Omental fat pad (tissue), 4 donors: ENCODE data around the gene RIMBP2. TPM values are rescaled to one million over a fixed set of nuclear protein-coding genes. Genes with fewer than 3 reads are reported as not detected.

Experiments used
- ATAC-seq: fragments of 150-250 bp; one replicate; pipeline ENCODE4 v1.9.1; 2016; ENCODE audit warnings: mild to moderate bottlenecking, moderate library complexity; ENCODE audit not compliant: low FRiP score
- DNase-seq: peaks from one replicate; pipeline ENCODE4 v3.0.0-alpha.2; 2019; ENCODE audit warnings: low spot score
- total RNA-seq, 4 donors: library from RNA; depleted of rRNA; stranded (reverse); fragments of >200 nt; gene quantifications; one replicate each; pipeline ENCODE4 v1.1.0, GENCODE V29; 2016
- TF ChIP-seq, protein P1 (sequence below), 3 donors: fragments of 450-650 bp; IDR thresholded peaks; one replicate each; pipeline ENCODE4 v1.5.1; 2016 to 2017; ENCODE audit warnings: antibody characterized with exemption in 3 of 3, mild to moderate bottlenecking in 3 of 3, moderate library complexity in 2 of 3

Gene RIMBP2
- total RNA-seq, 4 donors from 2014 or later: 0.36 to 3.2 (median 1.6) TPM; not detected in 1

DNA sequence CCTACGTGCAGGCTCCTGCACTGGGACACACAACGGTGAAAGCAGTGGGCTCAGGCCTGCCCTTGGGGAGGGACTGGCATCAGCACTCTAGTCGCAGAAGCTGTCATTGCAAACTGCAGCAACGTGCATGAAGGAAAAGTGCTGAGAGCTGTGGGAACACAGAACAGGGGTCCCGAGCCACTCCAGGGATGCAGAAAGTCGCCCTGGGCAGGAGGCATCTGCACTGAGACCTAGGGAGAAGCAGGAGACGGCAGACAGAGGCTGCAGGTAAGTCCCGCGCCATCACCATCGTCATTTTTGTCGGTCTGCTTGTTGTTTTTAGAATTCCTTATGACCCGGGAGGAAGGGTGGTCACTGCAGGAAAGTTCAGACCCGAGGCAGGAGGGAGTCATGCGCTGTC, 21.6 kb upstream of the RIMBP2 start:
- DNase-seq (no peak), ATAC-seq (no peak)
- TF ChIP-seq, protein P1, sequence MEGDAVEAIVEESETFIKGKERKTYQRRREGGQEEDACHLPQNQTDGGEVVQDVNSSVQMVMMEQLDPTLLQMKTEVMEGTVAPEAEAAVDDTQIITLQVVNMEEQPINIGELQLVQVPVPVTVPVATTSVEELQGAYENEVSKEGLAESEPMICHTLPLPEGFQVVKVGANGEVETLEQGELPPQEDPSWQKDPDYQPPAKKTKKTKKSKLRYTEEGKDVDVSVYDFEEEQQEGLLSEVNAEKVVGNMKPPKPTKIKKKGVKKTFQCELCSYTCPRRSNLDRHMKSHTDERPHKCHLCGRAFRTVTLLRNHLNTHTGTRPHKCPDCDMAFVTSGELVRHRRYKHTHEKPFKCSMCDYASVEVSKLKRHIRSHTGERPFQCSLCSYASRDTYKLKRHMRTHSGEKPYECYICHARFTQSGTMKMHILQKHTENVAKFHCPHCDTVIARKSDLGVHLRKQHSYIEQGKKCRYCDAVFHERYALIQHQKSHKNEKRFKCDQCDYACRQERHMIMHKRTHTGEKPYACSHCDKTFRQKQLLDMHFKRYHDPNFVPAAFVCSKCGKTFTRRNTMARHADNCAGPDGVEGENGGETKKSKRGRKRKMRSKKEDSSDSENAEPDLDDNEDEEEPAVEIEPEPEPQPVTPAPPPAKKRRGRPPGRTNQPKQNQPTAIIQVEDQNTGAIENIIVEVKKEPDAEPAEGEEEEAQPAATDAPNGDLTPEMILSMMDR (IDR thresholded peaks at IDR 0.05): no peak

- ATAC-seq (no peak), DNase-seq (no peak)
- TF ChIP-seq, protein P1 (IDR thresholded peaks at IDR 0.05): no peak
Measured at GRCh38 chr12:130729344-130729743, 13.2 kb upstream of the RIMBP2 start.

DNA sequence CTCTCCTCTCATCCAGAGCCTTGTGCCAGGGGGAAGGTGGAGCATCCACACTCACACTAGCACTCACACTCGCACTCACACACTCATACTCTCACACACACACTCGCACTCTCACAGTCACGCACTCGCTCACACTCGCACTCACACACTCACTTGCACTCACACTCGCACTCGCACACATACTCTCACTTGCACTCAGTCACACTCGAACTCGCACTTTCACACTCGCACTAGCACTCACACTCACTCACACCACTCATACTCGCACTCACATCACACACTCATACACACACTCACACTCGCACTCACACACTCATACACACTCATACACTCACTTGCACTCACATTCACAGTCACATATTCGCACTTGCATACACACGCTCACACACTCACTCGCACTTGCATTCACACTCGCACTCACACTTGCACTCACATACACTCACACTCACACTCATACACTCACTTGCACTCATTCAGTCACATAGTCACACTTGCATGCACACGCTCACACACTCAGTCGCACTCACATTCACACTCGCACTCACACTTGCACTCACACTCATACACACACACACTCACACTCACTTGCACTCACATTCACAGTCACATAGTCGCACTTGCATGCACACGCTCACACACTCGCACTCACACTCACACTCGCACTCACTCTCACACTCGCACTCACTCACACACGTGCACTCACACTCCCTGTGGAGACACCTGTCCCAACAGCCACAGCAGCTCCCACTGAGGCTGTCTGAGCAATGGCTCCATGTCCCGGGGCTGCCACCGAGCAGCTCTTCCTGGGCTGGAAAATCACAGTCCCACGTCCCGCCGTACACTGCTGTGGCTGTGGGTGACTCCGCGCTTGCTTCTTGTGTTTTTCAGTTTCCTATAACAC, 12.3 kb upstream of the RIMBP2 start:
- ATAC-seq: no peak
- TF ChIP-seq, protein P1 (IDR thresholded peaks at IDR 0.05): no peak
- no peak for DNase-seq

DNA sequence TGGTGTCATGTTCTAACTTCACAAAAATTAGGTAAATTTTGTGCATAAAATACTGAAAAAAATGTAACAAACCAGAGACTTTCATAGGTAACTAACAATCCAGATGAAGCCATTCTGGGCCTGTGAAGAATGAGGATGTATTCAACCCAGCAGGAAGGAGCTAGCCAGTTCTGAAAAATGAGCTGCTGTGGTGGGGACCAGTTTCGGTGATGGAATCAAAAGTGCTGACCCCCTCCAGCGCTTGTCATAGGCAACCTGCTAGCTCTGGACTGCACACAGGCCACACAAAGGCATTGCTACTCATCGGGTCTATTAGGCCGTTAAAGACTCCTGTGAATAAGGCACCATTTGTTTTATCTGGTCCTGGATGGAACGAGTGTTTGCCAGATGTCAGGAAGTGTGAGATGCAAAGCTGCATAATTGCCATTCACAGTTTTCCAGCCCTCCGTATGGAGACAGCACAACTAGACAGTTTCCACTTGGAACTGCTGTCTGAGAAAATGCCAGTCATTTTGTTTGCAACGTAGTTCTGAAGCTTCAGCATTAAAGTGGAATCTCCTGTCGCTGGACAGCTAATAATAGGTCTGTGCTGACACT, 3.3 kb upstream of the RIMBP2 start:
- ATAC-seq (no peak), DNase-seq (no peak)
- TF ChIP-seq, protein P1 (IDR thresholded peaks at IDR 0.05): no peak

- no peak for DNase-seq
- ATAC-seq: no peak
- TF ChIP-seq, protein P1 (IDR thresholded peaks at IDR 0.05): no peak
Measured at GRCh38 chr12:130717752-130718151, 1.7 kb upstream of the RIMBP2 start.

GRCh38 chr12:130716969-130717366, 869 bp upstream of the RIMBP2 start:
- ATAC-seq (no peak), DNase-seq (no peak)
- TF ChIP-seq, protein P1 (IDR thresholded peaks at IDR 0.05): no peak
